Breast epithelium (tissue), 3 donors: ENCODE data around the gene ACSL5.

Source experiments
- CTCF ChIP-seq, 3 donors: fragments of 450-650 bp; IDR thresholded peaks; one replicate each; pipeline ENCODE4 v1.5.1; 2016 to 2017; ENCODE audit warnings: antibody characterized with exemption in 3 of 3, mild to moderate bottlenecking in 3 of 3, moderate library complexity in 3 of 3
- POLR2A ChIP-seq: fragments of 450-650 bp; IDR thresholded peaks from one replicate; pipeline ENCODE4 v1.6.1; 2016; ENCODE audit warnings: antibody characterized with exemption, mild to moderate bottlenecking, moderate library complexity

GRCh38 chr10:112330607-112331160 lies 43.2 kb upstream of the ACSL5 start:
- TF ChIP-seq CTCF (IDR thresholded peaks at IDR 0.05) (no peak), POLR2A (no peak)
